B cell (primary cell): ENCODE results near the gene YWHAG. TPM values are rescaled to one million over a fixed set of nuclear protein-coding genes. Genes with fewer than 3 reads are reported as not detected.
"Not testable (repeated sequence)": the region's sequence is repeated elsewhere in the genome, so short reads cannot be mapped to it uniquely, and the experiment has no call there.

Experiments
- ATAC-seq: fragments of 200-7000 bp; cut with Tn5 transposase; one replicate; pipeline ENCODE4 v1.10.0; 2021; ENCODE audit warnings: low read depth, mild to moderate bottlenecking, moderate number of reproducible peaks, moderate library complexity
- CTCF ChIA-PET: fragments of 350-600 bp; sonication (Branson Sonifier 250); formaldehyde crosslinking; loops from one replicate; lab custom pipeline; 2021; ENCODE audit warnings: antibody characterized with exemption, inconsistent platforms; lab: Charles Lee
- POLR2A ChIA-PET: fragments of 350-600 bp; sonication (Branson Sonifier 250); formaldehyde crosslinking; loops from one replicate; lab custom pipeline; 2021; ENCODE audit warnings: antibody characterized with exemption; lab: Charles Lee
- DNase-seq: peaks from one replicate; pipeline ENCODE4 v3.0.0; 2013
- H2AFZ ChIP-seq: 2 replicates; pipeline ENCODE4 v1.6.1; 2012; ENCODE audit warnings: mild to moderate bottlenecking, low read depth, low read length; ENCODE audit not compliant: insufficient read depth, poor library complexity, severe bottlenecking
- H3K27ac ChIP-seq, 2 donors: 1 replicate in 1 of 2; 2 replicates in 1 of 2; pipeline ENCODE4 v1.5.1; 2012 to 2013; ENCODE audit warnings: low read length in 2 of 2, mild to moderate bottlenecking in 2 of 2, moderate library complexity in 1 of 2
- H3K27me3 ChIP-seq, 4 experiments: fragments of 200-600 bp in 1 of 4; sonication (generic) in 1 of 4; replicated peaks in 1 of 4; 1 replicate in 2 of 4; 2 replicates in 2 of 4; pipeline versions ENCODE4 v1.6.1 to v1.7.0; 2013 to 2016; ENCODE audit warnings: low read length in 3 of 4, mild to moderate bottlenecking in 2 of 4, mixed read lengths in 1 of 4, moderate library complexity in 1 of 4; ENCODE audit not compliant: insufficient read depth in 4 of 4, control insufficient read depth in 3 of 4; ENCODE audit errors: control extremely low read depth in 1 of 4
- H3K36me3 ChIP-seq, 2 experiments: replicated peaks in 1 of 2; 1 replicate in 1 of 2; 2 replicates in 1 of 2; pipeline versions ENCODE4 v1.6.1 to v1.7.1; 2013; ENCODE audit warnings: low read length in 1 of 2; ENCODE audit not compliant: insufficient read depth in 2 of 2, control insufficient read depth in 1 of 2; ENCODE audit errors: control extremely low read depth in 1 of 2, extremely low read depth in 1 of 2
- H3K4me1 ChIP-seq, 2 donors: fragments of 200-600 bp in 1 of 2; sonication (generic) in 1 of 2; 1 replicate in 1 of 2; 2 replicates in 1 of 2; pipeline versions ENCODE4 v1.5.1 to v1.6.1; 2013 to 2017; ENCODE audit warnings: low read length in 2 of 2; ENCODE audit not compliant: control insufficient read depth in 2 of 2, insufficient read depth in 2 of 2
- H3K4me2 ChIP-seq: replicated peaks from 2 replicates; pipeline ENCODE3; 2012; ENCODE audit warnings: mild to moderate bottlenecking, low read depth, low read length; ENCODE audit not compliant: poor library complexity, severe bottlenecking
- H3K4me3 ChIP-seq, 5 experiments: fragments of 200-600 bp in 1 of 5; sonication (generic) in 1 of 5; 1 replicate in 3 of 5; 2 replicates in 2 of 5; pipeline versions ENCODE4 v1.5.1 to v1.7.0; 2011 to 2016; ENCODE audit warnings: low read length in 4 of 5, mild to moderate bottlenecking in 4 of 5, low read depth in 2 of 5, control low read depth in 1 of 5, moderate library complexity in 1 of 5; ENCODE audit not compliant: insufficient read depth in 1 of 5; ENCODE audit errors: control extremely low read depth in 1 of 5, extremely low read depth in 1 of 5
- H3K79me2 ChIP-seq: fragments of 200-600 bp; sonication (generic); one replicate; pipeline ENCODE4 v1.6.0; 2016; ENCODE audit warnings: low read length; ENCODE audit not compliant: control insufficient read depth, insufficient read depth
- H3K9ac ChIP-seq: fragments of 200-600 bp; sonication (generic); 2 replicates; pipeline ENCODE4 v1.6.1; 2017; ENCODE audit warnings: mild to moderate bottlenecking, low read length, moderate library complexity
- H3K9me3 ChIP-seq, 3 donors: one replicate each; pipeline versions ENCODE4 v1.6.1 to v1.7.1; 2013; ENCODE audit warnings: low read length in 2 of 3; ENCODE audit not compliant: control insufficient read depth in 2 of 3, insufficient read depth in 1 of 3; ENCODE audit errors: control extremely low read depth in 1 of 3
- H4K20me1 ChIP-seq: 2 replicates; pipeline ENCODE4 v1.6.0; 2012; ENCODE audit warnings: mild to moderate bottlenecking, low read length; ENCODE audit not compliant: insufficient read depth, control insufficient read depth, poor library complexity, severe bottlenecking
- H3K27ac Mint-ChIP-seq: one replicate; pipeline ENCODE4 v1.8.0; 2021; ENCODE audit warnings: mixed read lengths
- H3K27me3 Mint-ChIP-seq: one replicate; pipeline ENCODE4 v1.8.0; 2021; ENCODE audit warnings: mixed read lengths
- H3K4me1 Mint-ChIP-seq: one replicate; pipeline ENCODE4 v1.8.0; 2021; ENCODE audit warnings: mixed read lengths
- H3K4me3 Mint-ChIP-seq: one replicate; pipeline ENCODE4 v1.8.0; 2021; ENCODE audit warnings: mixed read lengths
- H3K9me3 Mint-ChIP-seq: one replicate; pipeline ENCODE4 v1.8.0; 2022; ENCODE audit warnings: mixed read lengths; ENCODE audit not compliant: insufficient read depth
- CTCF ChIP-seq: fragments of 200-600 bp; IDR thresholded peaks from one replicate; pipeline ENCODE4 v1.8.0; 2022; ENCODE audit warnings: antibody characterized with exemption, mild to moderate bottlenecking
- EZH2 ChIP-seq: IDR thresholded peaks from 2 replicates; pipeline ENCODE4 v1.6.1; 2012; ENCODE audit warnings: borderline replicate concordance, low read depth, mild to moderate bottlenecking, moderate library complexity, low read length; ENCODE audit not compliant: insufficient read depth, poor library complexity, severe bottlenecking
- WGBS: methylation state at CpG from one replicate; pipeline ENCODE4 v1.1.5; 2013; ENCODE audit warnings: missing lambda C conversion rate; ENCODE audit not compliant: insufficient coverage; 5-methylcytosine and 5-hydroxymethylcytosine counted together
- intact Hi-C: fragments of 100-400 bp; cut with micrococcal nuclease; formaldehyde crosslinking; loops from one replicate; pipeline ENCODE4 v1.10.0; 2022
- polyA plus RNA-seq: library from polyadenylated mRNA; depleted of rRNA; stranded (reverse); fragments of >200 nt; gene quantifications from 2 replicates; pipeline ENCODE4 v1.2.3, GENCODE V29; 2012
- total RNA-seq, 2 donors: library from RNA; stranded (reverse); fragments of 120-200 nt in 1 of 2; gene quantifications; 1 replicate in 1 of 2; 2 replicates in 1 of 2; pipeline versions ENCODE4 v1.2.3 to v1.2.4, GENCODE V29; 2013 to 2022

The YWHAG gene
- total and polyA plus RNA-seq, 2 donors (not counting 1 experiment from before 2014, with no cell fraction given) = 6.6 to 51.6 TPM

GRCh38 chr7:76314042-76314721 lies 44.6 kb downstream of the YWHAG start:
- Mint-ChIP-seq H3K4me1 (peaks cover 20% of the 10 kb centered on the region), H3K27me3 (no peaks in the 10 kb centered on the region), H3K4me3 (no peak overlapping the region), H3K9me3 (no peaks in the 10 kb centered on the region), H3K27ac (peak overlapping the region; percentile 15)
- Histone ChIP-seq H3K79me2 (peaks cover 4% of the 10 kb centered on the region), H3K9ac (no peak overlapping the region), H3K4me2 (peak overlapping the region; percentile 19), H3K9me3 (no peaks in the 10 kb centered on the region), H4K20me1 (peaks cover 3% of the 10 kb centered on the region), H3K27ac (no peak overlapping the region), H3K4me3 (no peak overlapping the region), H3K27me3 (no peaks in the 10 kb centered on the region), H3K4me1 (peaks cover 5 to 20% of the 10 kb centered on the region in 2 donors), H2AFZ (no peak overlapping the region), H3K36me3 (no peaks in the 10 kb centered on the region)
- peak; percentile 54 for ATAC-seq
- intact Hi-C loops = loop anchor here (1.0 to 10.0 kb wide), 4 partner anchors 12 to 1239 kb away; partner anchors contain the start of genes HSPB1 and RCC1L
- TF ChIP-seq CTCF (peak; percentile 97), EZH2 (no peak)
- ChIA-PET POLR2A (interaction anchor here (0.6 to 0.8 kb wide), 2 partner anchors 26 to 64 kb away, joined by 3 read pairs; no protein-coding TSS in a partner anchor), CTCF (interaction anchor here (0.6 to 5.9 kb wide), 20 partner anchors 9 to 400 kb away, joined by 3 to 119 read pairs (median 4); partner anchors contain the start of gene HSPB1)
- WGBS = 4% methylated on average over 7 of the region's 15 CpGs
- DNase-seq = peak; percentile 92

GRCh38 chr7:76311838-76312237 lies 47.0 kb downstream of the YWHAG start:
- not testable (repeated sequence) for H3K4me1 Mint-ChIP-seq, H3K27ac ChIP-seq, H3K36me3 ChIP-seq, H3K4me3 Mint-ChIP-seq, H4K20me1 ChIP-seq, DNase-seq, H3K27ac Mint-ChIP-seq, H3K4me3 ChIP-seq, H3K79me2 ChIP-seq, H3K4me1 ChIP-seq, H3K27me3 Mint-ChIP-seq, H3K9me3 ChIP-seq, ATAC-seq, H3K9me3 Mint-ChIP-seq, H3K27me3 ChIP-seq, H2AFZ ChIP-seq, H3K4me2 ChIP-seq, H3K9ac ChIP-seq
- CTCF ChIA-PET = interaction anchor here (0.7 to 5.9 kb wide), 4 partner anchors 10 to 1072 kb away, joined by 3 to 119 read pairs (median 26); partner anchors contain the start of gene HSPB1
- intact Hi-C loops = loop anchor here (10.0 kb wide), 1 partner anchor 1237 kb away; the partner anchor contains the start of gene RCC1L
- POLR2A ChIA-PET = interaction anchor here (0.7 kb wide), 1 partner anchor 9 kb away, joined by 6 read pairs; the partner anchor contains the start of gene HSPB1
- WGBS = 95% methylated on average over 5 of the region's 6 CpGs
